ENCODE measurements around the gene WDR81.

WDR81 gene

GRCh38 chr17:1785930-1786329 lies 61.4 kb downstream of the WDR81 start:
- no peak for DNase-seq

- DNase-seq: no peak
Observed at GRCh38 chr17:1786708-1787107, 62.2 kb downstream of the WDR81 start.

GRCh38 chr17:1787301-1787902 lies 62.9 kb downstream of the WDR81 start:
- DNase-seq: no peak
